ENCODE data around the gene AUH.

AUH gene

DNA sequence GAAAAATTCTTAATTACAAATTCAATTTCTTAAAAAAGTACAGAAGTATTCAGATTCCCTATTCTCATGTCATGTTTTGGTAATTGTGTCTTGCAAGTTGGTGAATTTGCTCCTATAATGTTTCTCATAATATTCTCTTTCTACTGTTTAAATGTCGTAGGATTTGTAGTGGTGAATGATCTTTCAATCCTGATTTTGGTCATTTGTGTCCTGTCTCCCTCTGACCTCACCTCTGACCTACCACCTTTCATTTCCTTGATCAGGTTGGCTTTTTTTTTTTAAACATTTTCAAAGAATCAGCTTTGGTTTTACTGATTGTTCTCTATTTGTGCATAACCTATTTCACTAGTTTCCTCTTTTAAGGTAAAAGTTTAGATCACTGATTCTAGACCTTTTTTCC lies 102.6 kb downstream of the AUH start:
- Histone ChIP-seq H3K27ac (no peak overlapping the region), H3K4me2 (no peak overlapping the region), H3K79me2 (ENCODE audit: insufficient read depth, low read depth) (no peaks in the 10 kb centered on the region), H3K36me3 (ENCODE audit: insufficient read depth) (no peaks in the 10 kb centered on the region), H3K27me3 (ENCODE audit: insufficient read depth, low read depth) (no peaks in the 10 kb centered on the region), H4K20me1 (ENCODE audit: insufficient read depth) (no peaks in the 10 kb centered on the region), H3K9ac (no peak overlapping the region), H3K4me3 (IDR thresholded peaks at IDR 0.05; ENCODE audit: insufficient read depth, low read depth, low read length) (no peak overlapping the region), H3K4me1 (ENCODE audit: low read depth, poor library complexity, severe bottlenecking) (peaks cover 21% of the 10 kb centered on the region), H2AFZ (ENCODE audit: low read depth) (no peak overlapping the region)
- TF ChIP-seq, protein P1, sequence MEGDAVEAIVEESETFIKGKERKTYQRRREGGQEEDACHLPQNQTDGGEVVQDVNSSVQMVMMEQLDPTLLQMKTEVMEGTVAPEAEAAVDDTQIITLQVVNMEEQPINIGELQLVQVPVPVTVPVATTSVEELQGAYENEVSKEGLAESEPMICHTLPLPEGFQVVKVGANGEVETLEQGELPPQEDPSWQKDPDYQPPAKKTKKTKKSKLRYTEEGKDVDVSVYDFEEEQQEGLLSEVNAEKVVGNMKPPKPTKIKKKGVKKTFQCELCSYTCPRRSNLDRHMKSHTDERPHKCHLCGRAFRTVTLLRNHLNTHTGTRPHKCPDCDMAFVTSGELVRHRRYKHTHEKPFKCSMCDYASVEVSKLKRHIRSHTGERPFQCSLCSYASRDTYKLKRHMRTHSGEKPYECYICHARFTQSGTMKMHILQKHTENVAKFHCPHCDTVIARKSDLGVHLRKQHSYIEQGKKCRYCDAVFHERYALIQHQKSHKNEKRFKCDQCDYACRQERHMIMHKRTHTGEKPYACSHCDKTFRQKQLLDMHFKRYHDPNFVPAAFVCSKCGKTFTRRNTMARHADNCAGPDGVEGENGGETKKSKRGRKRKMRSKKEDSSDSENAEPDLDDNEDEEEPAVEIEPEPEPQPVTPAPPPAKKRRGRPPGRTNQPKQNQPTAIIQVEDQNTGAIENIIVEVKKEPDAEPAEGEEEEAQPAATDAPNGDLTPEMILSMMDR (conservative IDR thresholded peaks at IDR 0.05; ENCODE audit: low read depth, low read length), result no peak

DNA sequence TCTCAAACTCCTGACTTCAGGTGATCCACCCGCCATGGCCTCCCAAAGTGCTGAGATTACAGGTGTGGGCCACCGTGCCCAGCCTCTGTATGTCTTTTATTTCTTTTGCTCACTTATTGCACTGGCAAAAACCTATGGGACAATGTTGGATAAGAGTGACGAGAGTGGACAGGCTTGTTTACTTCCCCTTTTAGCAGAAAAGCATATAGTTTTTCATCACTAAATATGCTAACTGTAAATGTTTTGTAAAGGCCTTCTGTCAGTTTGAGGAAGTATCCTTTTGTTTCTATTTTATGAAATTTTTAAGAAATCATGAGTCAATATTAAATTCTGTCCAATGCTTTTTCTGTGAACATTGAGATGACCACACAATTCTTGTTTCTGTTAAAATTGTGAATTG lies 103.3 kb downstream of the AUH start:
- H3K9ac ChIP-seq, result no peak overlapping the region
- H3K79me2 ChIP-seq (ENCODE audit: insufficient read depth, low read depth), result no peaks in the 10 kb centered on the region
- H3K4me3 ChIP-seq (IDR thresholded peaks at IDR 0.05; ENCODE audit: insufficient read depth, low read depth, low read length), result no peak overlapping the region
- H3K4me1 ChIP-seq (ENCODE audit: low read depth, poor library complexity, severe bottlenecking), result peaks cover 28% of the 10 kb centered on the region
- H3K4me2 ChIP-seq, result no peak overlapping the region
- no peaks in the 10 kb centered on the region for H3K36me3 ChIP-seq (ENCODE audit: insufficient read depth)
- TF ChIP-seq, protein P1 (conservative IDR thresholded peaks at IDR 0.05; ENCODE audit: low read depth, low read length), result no peak
- no peak overlapping the region for H2AFZ ChIP-seq (ENCODE audit: low read depth)
- H3K27me3 ChIP-seq (ENCODE audit: insufficient read depth, low read depth), result no peaks in the 10 kb centered on the region
- no peak overlapping the region for H3K27ac ChIP-seq
- no peaks in the 10 kb centered on the region for H4K20me1 ChIP-seq (ENCODE audit: insufficient read depth)

DNA sequence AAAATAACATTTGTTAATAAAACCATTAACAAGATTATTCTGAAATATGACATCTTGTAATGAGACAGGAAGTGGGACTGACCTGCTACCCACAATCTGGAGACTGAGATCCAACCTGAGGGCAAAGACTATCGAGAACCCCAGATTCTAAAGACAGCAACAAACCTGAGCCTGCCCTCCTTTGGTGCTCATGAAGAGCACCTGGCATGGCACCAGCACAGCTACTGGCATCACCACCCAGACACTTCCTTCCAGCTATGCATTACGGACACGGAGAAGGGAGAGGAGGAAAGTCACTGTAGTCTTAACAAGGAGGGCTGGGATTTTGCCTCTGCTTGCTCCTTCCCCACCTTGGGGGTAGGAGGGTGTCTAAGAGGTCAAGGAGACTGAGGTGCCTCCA lies 105.5 kb downstream of the AUH start:
- H3K27me3 ChIP-seq (ENCODE audit: insufficient read depth, low read depth), result no peaks in the 10 kb centered on the region
- H3K27ac ChIP-seq, result no peak overlapping the region
- H4K20me1 ChIP-seq (ENCODE audit: insufficient read depth), result no peaks in the 10 kb centered on the region
- H3K36me3 ChIP-seq (ENCODE audit: insufficient read depth), result no peaks in the 10 kb centered on the region
- TF ChIP-seq, protein P1 (conservative IDR thresholded peaks at IDR 0.05; ENCODE audit: low read depth, low read length), result no peak
- no peak overlapping the region for H3K4me3 ChIP-seq (IDR thresholded peaks at IDR 0.05; ENCODE audit: insufficient read depth, low read depth, low read length)
- H3K9ac ChIP-seq, result no peak overlapping the region
- peaks cover 40% of the 10 kb centered on the region for H3K4me1 ChIP-seq (ENCODE audit: low read depth, poor library complexity, severe bottlenecking)
- no peak overlapping the region for H2AFZ ChIP-seq (ENCODE audit: low read depth)
- no peaks in the 10 kb centered on the region for H3K79me2 ChIP-seq (ENCODE audit: insufficient read depth, low read depth)
- H3K4me2 ChIP-seq, result no peak overlapping the region; the same call in 1 of the 2 replicates

DNA sequence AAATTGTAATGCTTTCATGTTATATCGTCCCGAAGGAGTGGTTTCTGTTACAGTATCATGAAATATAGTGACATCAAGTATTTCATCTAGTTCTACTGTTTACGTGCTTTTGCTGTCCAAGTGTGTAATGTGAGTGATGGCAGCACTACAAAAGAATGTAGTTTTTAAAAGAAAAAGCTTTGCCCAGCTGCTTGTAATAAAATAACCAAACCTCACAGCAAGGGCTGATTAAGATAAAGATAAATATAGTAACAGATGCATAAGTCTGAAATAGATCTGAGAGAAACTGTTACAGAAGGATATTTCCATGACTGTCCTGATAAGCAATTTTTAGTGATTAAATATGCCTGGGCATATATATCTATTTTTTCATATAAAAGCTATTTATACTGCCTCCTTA lies 106.4 kb downstream of the AUH start:
- H3K9ac ChIP-seq, result no peak overlapping the region
- H3K27me3 ChIP-seq (ENCODE audit: insufficient read depth, low read depth), result no peaks in the 10 kb centered on the region
- 0 out of 2 replicates have a peak overlapping the region, but pooled peaks have one; percentile 3 for H3K4me2 ChIP-seq
- H3K79me2 ChIP-seq (ENCODE audit: insufficient read depth, low read depth), result no peaks in the 10 kb centered on the region
- H3K4me3 ChIP-seq (IDR thresholded peaks at IDR 0.05; ENCODE audit: insufficient read depth, low read depth, low read length), result no peak overlapping the region
- H3K36me3 ChIP-seq (ENCODE audit: insufficient read depth), result no peaks in the 10 kb centered on the region
- H4K20me1 ChIP-seq (ENCODE audit: insufficient read depth), result no peaks in the 10 kb centered on the region
- peaks cover 43% of the 10 kb centered on the region for H3K4me1 ChIP-seq (ENCODE audit: low read depth, poor library complexity, severe bottlenecking)
- H2AFZ ChIP-seq (ENCODE audit: low read depth), result no peak overlapping the region
- no peak overlapping the region for H3K27ac ChIP-seq
- TF ChIP-seq, protein P1 (conservative IDR thresholded peaks at IDR 0.05; ENCODE audit: low read depth, low read length), result no peak
